ENCODE data around the gene SLC9A9.

Gene SLC9A9

DNA sequence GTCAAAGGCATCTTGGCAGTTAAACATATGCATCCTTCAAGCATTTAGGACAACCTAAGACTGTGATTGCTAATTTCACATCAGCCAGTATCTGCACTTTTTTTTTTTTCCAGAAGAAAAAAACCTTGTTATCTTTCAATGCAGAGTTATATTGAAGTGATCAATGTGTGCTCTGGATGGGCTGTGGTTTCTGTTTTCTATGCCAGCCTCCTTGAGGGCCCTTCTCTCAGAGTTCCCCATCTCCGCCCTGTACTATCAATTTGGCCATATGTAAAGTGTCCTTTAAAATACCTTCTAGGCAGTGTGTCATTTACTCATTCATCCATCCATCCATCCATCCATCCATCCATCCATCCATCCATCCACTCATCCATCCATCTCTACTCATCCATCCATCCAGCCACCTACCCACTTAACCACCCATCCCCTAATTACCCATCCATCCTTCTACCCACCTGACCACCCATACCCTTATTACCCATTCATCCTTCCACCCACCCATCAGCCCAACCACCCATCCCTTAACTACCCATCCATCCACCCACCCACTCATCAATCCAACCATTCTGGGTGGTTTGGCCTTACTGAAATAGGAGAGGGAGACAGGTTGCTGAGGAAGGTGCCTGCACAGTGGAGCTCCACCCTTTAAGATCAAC lies 406.6 kb downstream of the SLC9A9 start:
- no CpG with 5 or more reads among the region's 1 CpG for WGBS (ENCODE audit: extremely low coverage, insufficient coverage, low lambda C conversion rate)
- Histone ChIP-seq H3K9ac (ENCODE audit: low read length) (no peak overlapping the region), H3K23ac (ENCODE audit: low read length) (no peak overlapping the region), H3K4me2 (ENCODE audit: low read length) (no peak overlapping the region), H3K36me3 (ENCODE audit: control insufficient read depth, insufficient read depth, low read length) (no peaks in the 10 kb centered on the region), H2BK5ac (ENCODE audit: low read length) (no peak overlapping the region), H4K8ac (ENCODE audit: low read depth, low read length) (no peak overlapping the region), H3K27ac (ENCODE audit: low read depth, low read length) (no peak overlapping the region), H3K79me2 (ENCODE audit: control insufficient read depth, insufficient read depth, low read length) (no peaks in the 10 kb centered on the region), H3K4me1 (ENCODE audit: control insufficient read depth, low read depth, low read length) (no peaks in the 10 kb centered on the region), H3K56ac (ENCODE audit: low read length) (no peak overlapping the region), H3K79me1 (ENCODE audit: low read length) (no peaks in the 10 kb centered on the region), H2AK5ac (ENCODE audit: low read length) (no peak overlapping the region), H3K18ac (ENCODE audit: low read length) (no peak overlapping the region), H3K4ac (ENCODE audit: low read depth, low read length) (no peak overlapping the region), H2BK120ac (ENCODE audit: low read depth, low read length) (no peak overlapping the region), H4K5ac (ENCODE audit: low read length) (no peak overlapping the region), H3K4me3 (ENCODE audit: low read length) (no peak overlapping the region), H3K27me3 (ENCODE audit: insufficient read depth, low read length, poor library complexity) (no peaks in the 10 kb centered on the region), H2BK15ac (replicated peaks; ENCODE audit: low read depth) (no peak overlapping the region)
- DNase-seq: no peak

- Histone ChIP-seq H3K27me3 (ENCODE audit: insufficient read depth, low read length, poor library complexity) (no peaks in the 10 kb centered on the region), H3K9ac (ENCODE audit: low read length) (no peak overlapping the region), H3K4me2 (ENCODE audit: low read length) (no peak overlapping the region), H3K4me1 (ENCODE audit: control insufficient read depth, low read depth, low read length) (no peaks in the 10 kb centered on the region), H3K27ac (ENCODE audit: low read depth, low read length) (no peak overlapping the region), H3K36me3 (ENCODE audit: control insufficient read depth, insufficient read depth, low read length) (no peaks in the 10 kb centered on the region), H3K79me1 (ENCODE audit: low read length) (no peaks in the 10 kb centered on the region), H3K23ac (ENCODE audit: low read length) (no peak overlapping the region), H2BK15ac (replicated peaks; ENCODE audit: low read depth) (no peak overlapping the region), H3K18ac (ENCODE audit: low read length) (no peak overlapping the region), H3K4me3 (ENCODE audit: low read length) (no peak overlapping the region), H3K79me2 (ENCODE audit: control insufficient read depth, insufficient read depth, low read length) (no peaks in the 10 kb centered on the region), H3K56ac (ENCODE audit: low read length) (no peak overlapping the region), H2BK120ac (ENCODE audit: low read depth, low read length) (no peak overlapping the region), H4K8ac (ENCODE audit: low read depth, low read length) (no peak overlapping the region), H3K4ac (ENCODE audit: low read depth, low read length) (no peak overlapping the region), H2AK5ac (ENCODE audit: low read length) (no peak overlapping the region), H2BK5ac (ENCODE audit: low read length) (no peak overlapping the region), H4K5ac (ENCODE audit: low read length) (no peak overlapping the region)
- no CpG with 5 or more reads among the region's 1 CpG for WGBS (ENCODE audit: extremely low coverage, insufficient coverage, low lambda C conversion rate)
- DNase-seq: peak; percentile 43
These were observed 408.5 kb downstream of the SLC9A9 start for GRCh38 chr3:143439817-143440216.

DNA sequence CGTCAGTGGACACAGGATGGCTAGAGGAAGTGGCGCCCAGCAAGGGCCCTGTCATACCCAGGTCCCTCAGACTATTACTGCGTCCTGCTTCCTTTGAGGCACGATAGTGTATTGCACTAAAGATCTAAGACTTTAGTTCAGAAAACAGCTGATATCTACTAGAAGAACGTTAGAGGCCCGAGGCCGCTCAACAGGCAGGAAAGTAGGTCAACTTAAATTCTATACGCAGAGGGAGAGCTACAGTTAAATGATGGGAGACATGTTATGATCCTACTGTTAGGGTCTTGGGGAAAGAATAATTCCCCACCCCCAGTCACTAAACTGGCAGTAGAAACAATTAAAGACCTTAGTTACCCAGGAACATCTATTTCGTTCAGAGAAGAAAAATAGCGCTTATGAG lies 410.9 kb downstream of the SLC9A9 start:
- Histone ChIP-seq H3K18ac (ENCODE audit: low read length) (no peak overlapping the region), H3K9ac (ENCODE audit: low read length) (no peak overlapping the region), H3K4ac (ENCODE audit: low read depth, low read length) (no peak overlapping the region), H2AK5ac (ENCODE audit: low read length) (no peak overlapping the region), H4K8ac (ENCODE audit: low read depth, low read length) (no peak overlapping the region), H2BK120ac (ENCODE audit: low read depth, low read length) (no peak overlapping the region), H3K27ac (ENCODE audit: low read depth, low read length) (no peak overlapping the region), H3K4me2 (ENCODE audit: low read length) (no peak overlapping the region), H2BK5ac (ENCODE audit: low read length) (no peak overlapping the region), H3K79me1 (ENCODE audit: low read length) (no peaks in the 10 kb centered on the region), H4K5ac (ENCODE audit: low read length) (no peak overlapping the region), H3K4me1 (ENCODE audit: control insufficient read depth, low read depth, low read length) (no peaks in the 10 kb centered on the region), H3K36me3 (ENCODE audit: control insufficient read depth, insufficient read depth, low read length) (no peaks in the 10 kb centered on the region), H3K4me3 (ENCODE audit: low read length) (no peak overlapping the region), H3K56ac (ENCODE audit: low read length) (no peak overlapping the region), H2BK15ac (replicated peaks; ENCODE audit: low read depth) (no peak overlapping the region), H3K23ac (ENCODE audit: low read length) (no peak overlapping the region), H3K79me2 (ENCODE audit: control insufficient read depth, insufficient read depth, low read length) (no peaks in the 10 kb centered on the region), H3K27me3 (ENCODE audit: insufficient read depth, low read length, poor library complexity) (no peaks in the 10 kb centered on the region)
- WGBS (ENCODE audit: extremely low coverage, insufficient coverage, low lambda C conversion rate): no CpG with 5 or more reads among the region's 10 CpGs
- no peak for DNase-seq

- no peak overlapping the region for H2BK120ac ChIP-seq (ENCODE audit: low read depth, low read length)
- no peak overlapping the region for H3K18ac ChIP-seq (ENCODE audit: low read length)
- no peak overlapping the region for H3K4ac ChIP-seq (ENCODE audit: low read depth, low read length)
- no peak overlapping the region for H2AK5ac ChIP-seq (ENCODE audit: low read length)
- no peak overlapping the region for H3K56ac ChIP-seq (ENCODE audit: low read length)
- no peak overlapping the region for H4K5ac ChIP-seq (ENCODE audit: low read length)
- H3K4me1 ChIP-seq (ENCODE audit: control insufficient read depth, low read depth, low read length): no peaks in the 10 kb centered on the region
- no peak for DNase-seq
- no peak overlapping the region for H3K27ac ChIP-seq (ENCODE audit: low read depth, low read length)
- H2BK15ac ChIP-seq (replicated peaks; ENCODE audit: low read depth): no peak overlapping the region
- WGBS (ENCODE audit: extremely low coverage, insufficient coverage, low lambda C conversion rate): no CpG with 5 or more reads among the region's 5 CpGs
- H3K23ac ChIP-seq (ENCODE audit: low read length): no peak overlapping the region
- no peaks in the 10 kb centered on the region for H3K36me3 ChIP-seq (ENCODE audit: control insufficient read depth, insufficient read depth, low read length)
- H4K8ac ChIP-seq (ENCODE audit: low read depth, low read length): no peak overlapping the region
- no peaks in the 10 kb centered on the region for H3K27me3 ChIP-seq (ENCODE audit: insufficient read depth, low read length, poor library complexity)
- no peaks in the 10 kb centered on the region for H3K79me2 ChIP-seq (ENCODE audit: control insufficient read depth, insufficient read depth, low read length)
- H2BK5ac ChIP-seq (ENCODE audit: low read length): no peak overlapping the region
- no peak overlapping the region for H3K4me2 ChIP-seq (ENCODE audit: low read length)
- no peak overlapping the region for H3K4me3 ChIP-seq (ENCODE audit: low read length)
- H3K79me1 ChIP-seq (ENCODE audit: low read length): no peaks in the 10 kb centered on the region
- H3K9ac ChIP-seq (ENCODE audit: low read length): no peak overlapping the region
These were observed 411.9 kb downstream of the SLC9A9 start for GRCh38 chr3:143436231-143436930.

- no CpG with 5 or more reads among the region's 4 CpGs for WGBS (ENCODE audit: extremely low coverage, insufficient coverage, low lambda C conversion rate)
- DNase-seq: peak; percentile 54
- H3K4ac ChIP-seq (ENCODE audit: low read depth, low read length): no peak overlapping the region
These were observed 414.4 kb downstream of the SLC9A9 start for GRCh38 chr3:143433787-143434378.

More at GRCh38 chr3:143433787-143434378, 414.4 kb downstream of the SLC9A9 start:
- Histone ChIP-seq H2BK5ac (ENCODE audit: low read length) (no peak overlapping the region), H3K18ac (ENCODE audit: low read length) (no peak overlapping the region), H3K56ac (ENCODE audit: low read length) (no peak overlapping the region), H3K4me2 (ENCODE audit: low read length) (no peak overlapping the region), H3K36me3 (ENCODE audit: control insufficient read depth, insufficient read depth, low read length) (no peaks in the 10 kb centered on the region), H3K79me1 (ENCODE audit: low read length) (no peaks in the 10 kb centered on the region), H3K27me3 (ENCODE audit: insufficient read depth, low read length, poor library complexity) (no peaks in the 10 kb centered on the region), H3K4me1 (ENCODE audit: control insufficient read depth, low read depth, low read length) (peaks cover 14% of the 10 kb centered on the region), H4K5ac (ENCODE audit: low read length) (no peak overlapping the region), H2BK120ac (ENCODE audit: low read depth, low read length) (no peak overlapping the region), H2AK5ac (ENCODE audit: low read length) (no peak overlapping the region), H3K79me2 (ENCODE audit: control insufficient read depth, insufficient read depth, low read length) (no peaks in the 10 kb centered on the region), H2BK15ac (replicated peaks; ENCODE audit: low read depth) (no peak overlapping the region), H3K9ac (ENCODE audit: low read length) (no peak overlapping the region), H3K27ac (ENCODE audit: low read depth, low read length) (no peak overlapping the region), H3K23ac (ENCODE audit: low read length) (no peak overlapping the region), H3K4me3 (ENCODE audit: low read length) (no peak overlapping the region), H4K8ac (ENCODE audit: low read depth, low read length) (no peak overlapping the region)
